ENCODE results near the gene NANOS3.

- TF ChIP-seq PREB (CRISPR knock-in tag; IDR thresholded peaks at IDR 0.05) (no peak), MLLT10 (CRISPR knock-in tag; IDR thresholded peaks at IDR 0.05) (no peak), POLR2A (IDR thresholded peaks at IDR 0.05; ENCODE audit: insufficient read depth in 1 of 2, low read depth in 2 of 2, low read length in 2 of 2) (no peak)
- TF ChIP-seq, protein P1, sequence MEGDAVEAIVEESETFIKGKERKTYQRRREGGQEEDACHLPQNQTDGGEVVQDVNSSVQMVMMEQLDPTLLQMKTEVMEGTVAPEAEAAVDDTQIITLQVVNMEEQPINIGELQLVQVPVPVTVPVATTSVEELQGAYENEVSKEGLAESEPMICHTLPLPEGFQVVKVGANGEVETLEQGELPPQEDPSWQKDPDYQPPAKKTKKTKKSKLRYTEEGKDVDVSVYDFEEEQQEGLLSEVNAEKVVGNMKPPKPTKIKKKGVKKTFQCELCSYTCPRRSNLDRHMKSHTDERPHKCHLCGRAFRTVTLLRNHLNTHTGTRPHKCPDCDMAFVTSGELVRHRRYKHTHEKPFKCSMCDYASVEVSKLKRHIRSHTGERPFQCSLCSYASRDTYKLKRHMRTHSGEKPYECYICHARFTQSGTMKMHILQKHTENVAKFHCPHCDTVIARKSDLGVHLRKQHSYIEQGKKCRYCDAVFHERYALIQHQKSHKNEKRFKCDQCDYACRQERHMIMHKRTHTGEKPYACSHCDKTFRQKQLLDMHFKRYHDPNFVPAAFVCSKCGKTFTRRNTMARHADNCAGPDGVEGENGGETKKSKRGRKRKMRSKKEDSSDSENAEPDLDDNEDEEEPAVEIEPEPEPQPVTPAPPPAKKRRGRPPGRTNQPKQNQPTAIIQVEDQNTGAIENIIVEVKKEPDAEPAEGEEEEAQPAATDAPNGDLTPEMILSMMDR (CRISPR knock-in tag; IDR thresholded peaks at IDR 0.05): no peak
Observed at GRCh38 chr19:13923194-13923987, 46.5 kb downstream of the NANOS3 start.

All from HepG2 (cell line).